GM18861 (cell line): ENCODE results near the gene MED31.
A peak's percentile ranks its signal among the peaks of the same experiment; 100 is the strongest.
"Not testable (repeated sequence)": the region's sequence is repeated elsewhere in the genome, so short reads cannot be mapped to it uniquely, and the experiment has no call there.

Experiments used
- ATAC-seq: cut with Tn5 transposase; IDR thresholded peaks from one replicate; pipeline ENCODE4 v1.9.1; 2021; ENCODE audit not compliant: unreplicated experiment

MED31 gene

DNA sequence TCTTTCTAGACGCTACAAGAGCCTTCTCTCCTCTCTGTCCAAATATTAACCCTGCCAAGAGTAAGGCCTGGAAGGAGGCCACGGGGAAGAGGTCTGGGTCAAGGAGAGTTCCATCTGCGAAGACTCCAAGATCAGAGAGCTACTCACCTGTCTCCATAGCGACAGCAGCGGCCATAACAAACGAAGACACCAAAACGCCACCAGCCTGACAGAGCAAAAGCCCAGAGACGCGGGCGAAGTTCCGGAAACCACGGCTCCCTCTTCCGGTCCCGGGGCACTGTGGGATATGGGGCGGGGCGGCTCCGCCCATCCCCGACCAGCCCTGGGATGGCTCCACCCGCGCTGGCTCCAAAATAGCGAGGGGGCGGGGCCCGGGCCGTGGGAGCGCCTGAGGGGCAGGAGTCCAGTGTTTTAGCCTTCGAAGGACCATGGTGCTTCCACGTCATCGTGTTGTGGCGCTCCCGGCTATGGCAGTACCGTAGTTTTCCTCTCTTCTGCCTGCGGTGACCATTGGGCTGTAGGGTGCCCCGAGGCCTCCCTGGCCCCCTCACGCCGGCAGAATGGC, at the start of gene MED31, which contains the start of gene C17orf100:
Gene MED31 (minus strand): TSS at position 252 of the 565 bp plus-strand sequence. CDS start 77 bp downstream, at position 175.
Gene C17orf100 (plus strand): TSS at position 409 of the 565 bp plus-strand sequence. CDS start 152 bp downstream, at position 561.
- peak; percentile 73 for ATAC-seq

DNA sequence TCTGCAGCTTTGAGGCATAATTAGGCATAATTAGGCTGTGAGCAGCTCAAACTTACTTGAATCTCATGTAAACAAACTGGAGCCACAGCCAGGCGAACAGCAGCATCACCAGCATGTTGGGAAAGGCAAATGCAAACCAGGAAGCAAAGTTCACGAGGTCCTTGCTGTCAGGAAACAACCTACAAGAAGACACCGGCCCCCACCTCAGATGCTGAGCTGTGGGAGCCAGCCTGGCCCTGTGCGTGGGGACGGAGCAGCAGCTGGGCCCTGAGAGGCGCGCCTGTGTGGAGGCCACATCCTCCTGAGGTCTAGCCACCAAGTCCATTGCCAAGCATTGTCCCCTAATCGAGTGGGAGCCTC, 49.5 kb upstream of the MED31 start:
- no peak for ATAC-seq

DNA sequence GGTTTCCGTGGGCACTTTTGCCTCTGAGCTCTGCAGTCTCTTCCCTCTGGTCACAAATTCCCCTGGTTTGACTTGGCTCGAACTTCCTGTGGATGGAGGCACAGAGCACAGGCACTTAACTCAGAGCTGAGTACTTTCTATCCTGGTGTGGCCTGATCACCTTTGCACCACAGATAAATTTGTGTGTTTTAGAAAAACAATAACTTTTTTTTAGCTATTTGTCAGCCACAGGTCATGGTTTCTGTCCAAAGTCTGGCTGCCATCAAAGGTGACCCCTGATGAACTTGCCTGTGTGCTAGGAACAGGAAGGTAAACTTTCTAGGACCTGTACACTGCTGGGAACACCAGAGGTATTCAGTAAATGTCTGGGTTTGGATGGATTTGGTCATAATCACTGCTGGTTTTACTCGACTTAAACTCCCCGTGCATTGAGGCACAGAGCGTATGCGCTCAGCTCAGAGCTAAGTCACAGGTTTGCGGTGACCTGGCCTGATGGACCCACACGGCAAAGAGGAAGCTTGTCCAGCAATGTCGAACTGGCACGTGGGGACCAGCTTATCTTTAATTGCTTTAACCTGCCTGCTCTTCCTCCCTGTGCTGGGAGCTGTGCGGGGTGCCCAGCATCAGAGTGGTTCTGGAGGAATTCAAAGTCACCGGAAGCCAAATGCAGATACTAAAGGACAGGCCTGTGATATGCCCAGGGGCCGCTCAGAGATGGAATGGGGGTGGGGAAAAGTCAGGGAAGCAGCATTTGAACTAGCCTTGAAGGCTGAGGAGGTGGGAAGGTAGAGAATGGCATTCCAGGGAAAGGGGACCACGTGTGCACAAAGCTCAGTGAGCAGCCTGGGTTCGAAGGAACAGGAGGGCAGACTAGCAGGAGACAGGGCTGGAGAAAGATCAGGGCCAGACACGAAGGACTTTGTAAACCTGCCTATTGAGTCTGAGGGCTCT, 48.9 kb upstream of the MED31 start:
- ATAC-seq, result no peak

DNA sequence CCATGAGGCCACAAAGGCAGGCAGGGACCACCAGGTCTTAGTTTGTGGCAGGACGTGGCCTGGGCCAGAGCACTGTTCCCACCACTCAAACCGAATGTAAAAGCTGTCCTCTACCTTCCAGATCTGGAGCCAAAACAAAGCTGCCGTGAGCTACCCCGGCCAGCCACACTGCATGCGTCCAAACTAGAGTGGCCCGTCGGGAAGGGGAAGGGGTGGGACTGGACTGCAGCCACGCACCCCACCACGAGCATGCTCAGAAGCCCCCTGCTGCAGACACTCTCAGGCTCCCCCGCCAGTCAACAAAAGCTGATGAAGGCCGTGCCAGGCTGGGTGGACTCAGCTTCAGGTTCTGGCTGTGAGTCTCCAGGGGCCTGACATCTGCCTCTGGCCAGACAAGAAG, 46.6 kb upstream of the MED31 start:
- ATAC-seq, result no peak

DNA sequence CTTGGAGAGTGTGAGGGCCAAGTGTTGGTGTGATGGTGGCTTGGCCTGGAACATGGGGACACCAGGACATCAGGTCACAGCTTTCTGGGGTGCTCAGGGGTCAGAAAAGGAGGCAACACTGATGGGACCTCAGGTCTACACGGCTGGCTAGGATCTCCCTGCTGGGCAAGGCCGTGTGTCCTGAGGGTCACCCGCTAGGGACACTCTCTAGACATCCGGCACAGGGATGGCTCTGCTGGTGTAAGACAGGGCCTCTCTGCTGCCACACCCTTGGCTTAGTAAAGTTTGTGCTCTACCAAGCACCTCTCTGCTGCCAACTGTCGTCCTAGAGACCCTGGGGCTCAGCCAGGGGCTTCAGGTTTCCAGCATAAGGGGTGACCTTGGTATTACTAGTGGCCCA, 45.5 kb upstream of the MED31 start:
- ATAC-seq, result no peak

DNA sequence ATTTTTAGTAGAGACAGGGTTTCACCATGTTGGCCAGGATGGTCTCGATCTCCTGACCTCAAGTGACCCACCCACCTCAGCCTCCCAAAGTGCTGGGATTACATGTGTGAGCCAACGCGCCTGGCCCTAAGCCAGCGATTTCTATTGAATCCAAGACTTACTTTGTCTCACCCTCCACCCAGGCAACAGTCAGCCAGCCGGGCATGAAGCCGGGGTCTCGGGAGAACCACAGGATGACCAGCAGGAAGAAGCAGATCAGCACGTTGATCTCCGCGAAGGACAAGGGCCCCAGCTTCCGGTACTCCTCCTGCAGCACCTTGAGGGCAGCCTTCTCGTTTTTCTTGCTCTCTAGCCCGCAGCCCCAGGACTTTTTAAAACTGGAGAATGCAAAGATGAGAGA, 44.2 kb upstream of the MED31 start:
- ATAC-seq, result no peak

DNA sequence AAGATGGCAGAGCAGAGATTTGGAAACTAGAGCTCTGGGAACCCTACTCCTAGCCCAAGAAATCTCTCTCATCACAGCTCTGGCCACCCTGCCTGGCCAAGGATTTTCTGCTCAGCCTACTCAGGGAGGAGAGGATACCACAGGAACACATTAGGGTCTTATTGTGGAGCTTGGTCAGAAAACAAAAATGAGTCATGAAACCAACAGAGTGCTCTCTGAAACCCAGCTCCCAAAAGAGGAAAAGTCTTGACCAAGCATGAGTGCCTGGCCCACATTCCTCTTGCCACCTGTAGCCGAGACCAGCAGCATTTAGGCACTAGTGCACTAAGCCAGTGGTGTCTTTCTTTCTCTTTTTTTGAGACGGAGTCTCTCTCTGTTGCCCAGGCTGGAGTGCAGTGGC, 43.6 kb upstream of the MED31 start:
- no peak for ATAC-seq

DNA sequence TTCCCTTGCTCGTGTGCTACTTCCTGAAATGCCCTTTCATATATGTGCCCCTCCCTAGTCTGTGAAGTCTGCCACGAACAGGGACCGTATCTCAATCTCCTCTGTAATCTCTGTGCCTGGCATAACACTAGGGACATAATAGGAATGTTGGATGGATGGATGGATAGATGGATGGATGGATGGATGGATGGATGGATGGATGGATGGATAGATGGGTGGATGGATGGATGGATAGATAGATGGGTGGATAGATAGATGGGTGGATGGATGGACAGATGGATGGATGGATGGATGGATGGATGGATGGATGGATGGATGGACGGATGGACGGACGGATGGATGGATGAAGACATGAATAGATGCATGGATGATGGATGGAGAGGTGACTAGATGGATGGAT, 40.6 kb upstream of the MED31 start:
- not testable (repeated sequence) for ATAC-seq

DNA sequence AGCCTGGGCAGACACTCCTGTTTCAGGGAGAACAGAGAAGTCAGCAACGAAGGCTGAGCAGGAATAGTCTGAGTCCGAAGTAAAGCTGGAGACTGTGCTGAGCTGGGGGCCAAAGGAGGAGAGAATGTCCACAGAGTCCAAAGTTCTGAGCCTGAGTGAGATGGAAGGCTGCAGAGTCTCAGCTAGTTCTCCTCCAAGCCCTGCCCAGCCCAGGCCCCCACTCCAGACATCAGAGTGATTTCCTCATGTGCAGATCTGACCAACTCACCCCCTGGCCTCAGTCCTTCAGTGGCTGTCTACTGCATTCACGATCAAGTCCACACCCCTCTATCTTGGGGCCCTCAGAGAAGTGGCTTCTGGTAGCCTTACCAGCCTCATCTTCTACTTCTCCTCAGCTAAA, 40.1 kb upstream of the MED31 start:
- ATAC-seq, result no peak

DNA sequence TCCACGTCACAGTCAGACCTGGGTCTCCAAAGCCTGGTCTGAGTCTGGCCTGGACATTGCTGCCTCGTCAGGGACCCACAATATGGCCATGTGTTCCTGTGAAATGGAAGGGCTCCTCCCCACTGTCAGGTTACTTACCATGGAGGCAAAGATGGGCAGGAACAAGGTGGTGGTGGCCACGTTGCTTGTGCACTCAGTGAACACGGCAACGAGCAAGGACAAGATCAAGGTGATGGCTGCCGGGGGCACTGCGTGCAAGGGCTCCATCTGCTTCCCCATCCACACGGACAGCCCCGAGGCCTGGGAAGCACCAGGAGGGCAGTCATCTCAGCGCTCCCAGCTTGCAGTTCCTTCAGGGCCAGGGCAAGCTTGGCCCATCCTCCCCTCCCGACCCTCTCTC, 39.2 kb upstream of the MED31 start:
- no peak for ATAC-seq

DNA sequence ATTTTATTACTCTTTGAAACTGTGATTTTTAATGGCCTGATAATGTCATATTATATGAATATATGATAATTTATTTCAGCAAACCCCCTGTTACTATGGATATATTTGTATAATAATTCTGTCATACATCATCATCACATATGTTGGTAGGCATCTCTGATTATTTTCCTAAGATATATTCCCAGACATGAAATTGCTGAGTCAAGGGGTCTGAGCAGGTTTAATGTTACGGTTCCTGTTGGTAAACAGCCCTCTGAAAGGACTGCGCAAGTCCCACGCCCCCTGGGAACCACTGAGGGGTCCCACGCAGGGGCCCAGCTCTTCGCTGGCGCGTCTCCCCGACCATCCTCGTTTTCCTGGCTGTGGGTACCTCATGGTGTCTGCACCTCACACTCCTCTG, 37.5 kb upstream of the MED31 start:
- no peak for ATAC-seq

DNA sequence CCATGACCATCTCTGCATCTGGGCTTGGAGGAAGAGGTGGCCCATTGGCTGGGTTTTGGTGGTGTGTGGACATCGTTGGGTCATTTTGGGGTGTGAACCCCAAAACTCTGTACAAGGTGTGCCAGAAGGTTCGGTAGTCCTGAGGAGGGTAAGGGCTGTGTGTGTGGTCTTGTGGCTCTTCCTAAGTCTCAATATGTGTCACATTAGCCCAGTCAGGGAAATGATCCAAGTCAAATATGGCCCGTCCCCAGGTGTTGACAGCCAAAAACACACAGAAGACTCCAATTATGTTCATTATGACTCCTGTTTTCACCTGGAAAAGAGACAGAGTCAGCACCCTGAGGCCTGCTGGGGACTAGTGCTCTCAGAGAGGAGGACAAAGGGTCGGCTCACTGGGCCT, 34.6 kb upstream of the MED31 start:
- ATAC-seq, result no peak

DNA sequence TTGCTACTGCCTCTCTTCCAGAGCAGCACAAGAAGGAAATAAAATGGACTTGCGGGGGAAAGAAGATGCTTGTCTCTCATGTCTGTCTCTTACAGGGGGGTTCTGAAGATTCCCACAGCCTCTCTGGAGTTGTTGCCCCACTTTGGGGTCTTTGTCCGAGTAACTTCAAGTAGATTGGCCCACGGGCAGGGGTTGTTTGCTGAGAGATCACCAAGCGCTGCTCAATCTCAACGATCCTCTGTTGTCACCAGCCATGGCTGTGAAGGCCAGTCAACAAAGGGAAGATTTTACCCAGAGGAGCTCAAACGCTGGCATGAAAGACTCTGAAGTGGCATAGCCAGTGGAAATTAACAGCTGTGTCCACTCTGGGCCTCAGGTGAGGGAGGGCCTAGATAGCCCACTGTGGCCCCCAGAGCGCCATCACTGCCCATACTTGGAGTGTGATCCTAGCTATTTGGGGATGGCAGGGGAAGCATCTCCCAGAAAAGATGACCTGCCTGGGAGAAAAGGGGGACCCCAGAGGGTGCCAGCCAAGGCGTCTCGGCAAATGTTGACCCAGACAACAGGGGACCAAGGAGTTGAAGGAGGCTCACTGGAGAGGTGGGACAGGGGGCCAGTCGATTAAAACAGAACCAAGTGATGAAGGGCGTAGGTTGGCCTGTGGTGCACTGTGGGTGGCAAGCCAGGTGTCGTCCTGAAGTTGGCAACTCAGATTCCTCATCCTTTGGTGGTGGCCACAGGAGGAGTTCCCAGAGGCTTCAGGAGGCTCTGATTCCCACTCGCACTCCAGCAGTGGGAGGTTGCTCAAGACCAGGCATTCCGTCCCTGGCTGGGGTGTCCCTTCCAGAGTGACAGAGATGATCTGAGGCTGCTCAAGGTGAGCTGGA, 33.7 kb upstream of the MED31 start:
- ATAC-seq, result no peak

DNA sequence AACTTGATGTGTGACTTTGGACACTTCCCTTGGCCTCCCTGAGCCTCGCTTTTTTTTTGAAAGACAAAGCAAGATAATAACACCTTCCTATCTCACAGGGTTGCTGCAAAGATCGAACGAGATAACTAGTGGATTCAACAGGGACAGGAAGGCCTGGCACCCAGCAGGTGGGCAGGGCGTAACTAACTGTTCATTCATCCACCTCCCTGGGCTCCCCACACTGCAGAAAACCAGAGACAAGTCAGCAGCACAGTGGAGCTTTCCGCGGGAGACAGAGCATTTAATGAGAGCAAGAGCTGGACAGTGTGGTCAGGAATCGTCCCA, 33.0 kb upstream of the MED31 start:
- ATAC-seq, result no peak

DNA sequence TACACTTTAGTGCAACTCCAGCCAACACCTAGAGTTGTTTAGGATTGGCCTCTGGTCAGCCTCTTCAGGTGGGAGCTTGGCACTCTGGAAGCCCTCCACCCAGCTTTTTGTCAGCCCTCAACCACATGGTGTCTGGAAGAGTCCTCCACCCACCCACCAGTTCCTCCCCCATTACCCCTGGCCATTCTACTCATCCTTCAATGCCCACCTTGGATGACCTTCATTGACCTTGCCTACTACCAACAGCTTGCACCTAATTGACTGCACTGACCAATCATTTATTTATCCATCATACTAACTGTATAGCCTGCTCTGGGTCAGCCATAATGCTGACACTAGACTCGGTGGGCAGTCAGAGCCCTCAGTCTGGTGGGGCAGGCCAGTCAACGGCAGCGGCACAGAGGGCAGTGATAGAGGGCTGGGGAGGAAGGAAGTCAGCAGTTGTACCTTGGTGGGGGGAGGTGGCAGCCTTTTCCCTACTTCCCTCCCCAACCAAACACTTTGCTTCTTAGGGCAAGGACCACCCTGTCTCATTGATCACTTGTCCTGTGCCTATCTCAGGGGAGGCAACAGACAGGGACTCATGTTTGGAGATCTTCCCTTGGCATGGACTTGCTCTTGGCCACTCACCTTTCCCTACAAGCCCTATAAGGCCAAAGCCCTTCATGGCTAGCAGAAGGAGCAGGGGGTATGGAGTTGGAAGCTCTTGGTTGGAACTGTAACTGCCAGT, 32.5 kb upstream of the MED31 start:
- ATAC-seq, result no peak

DNA sequence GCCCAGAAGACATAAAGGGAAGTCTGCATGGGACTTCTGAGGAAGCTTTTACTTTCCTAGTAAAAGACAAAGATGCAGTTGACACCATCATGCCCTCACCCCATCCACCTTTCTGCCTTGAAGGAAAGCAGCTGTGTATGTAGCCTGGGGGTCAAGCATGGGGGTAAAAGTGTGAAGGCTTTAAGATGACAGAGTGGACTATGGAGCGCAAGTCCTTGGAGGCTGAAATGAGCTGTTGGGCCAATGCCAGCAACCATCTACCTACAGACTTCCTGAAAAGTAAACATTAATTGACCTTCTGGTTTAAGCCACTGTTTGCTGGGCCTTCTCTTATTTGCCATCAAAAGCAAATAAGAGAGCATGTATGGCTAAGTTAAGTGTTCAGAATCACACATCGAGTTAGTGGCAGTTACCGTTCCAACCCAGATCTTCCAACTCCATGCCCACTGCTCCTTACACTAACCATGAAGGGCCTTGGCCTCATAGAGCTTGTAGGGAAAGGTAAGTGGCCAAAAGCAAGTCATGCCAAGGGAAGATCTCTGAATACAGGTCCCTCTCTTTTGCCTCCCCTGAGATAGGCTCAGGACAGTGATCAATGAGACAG, 31.8 kb upstream of the MED31 start:
- no peak for ATAC-seq

DNA sequence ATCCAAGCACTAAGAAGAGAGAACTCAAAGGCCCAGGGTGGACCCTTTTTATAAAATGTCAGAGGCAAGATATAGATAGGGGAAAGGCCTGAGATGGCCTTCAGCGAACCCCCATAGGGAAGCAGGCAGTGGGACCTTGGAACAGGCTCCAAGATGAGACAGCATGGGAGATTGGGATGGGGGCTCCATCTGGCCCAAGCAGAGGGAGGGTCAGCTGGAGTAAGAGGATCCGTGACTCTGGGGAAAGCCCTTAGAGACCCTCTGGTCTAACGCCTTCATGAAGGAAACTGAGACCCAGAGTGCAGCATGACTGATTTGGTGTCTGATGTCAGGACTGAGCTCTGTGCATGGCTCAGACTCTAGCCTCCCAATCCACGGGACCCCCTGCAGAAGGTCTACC, 30.9 kb upstream of the MED31 start:
- no peak for ATAC-seq

DNA sequence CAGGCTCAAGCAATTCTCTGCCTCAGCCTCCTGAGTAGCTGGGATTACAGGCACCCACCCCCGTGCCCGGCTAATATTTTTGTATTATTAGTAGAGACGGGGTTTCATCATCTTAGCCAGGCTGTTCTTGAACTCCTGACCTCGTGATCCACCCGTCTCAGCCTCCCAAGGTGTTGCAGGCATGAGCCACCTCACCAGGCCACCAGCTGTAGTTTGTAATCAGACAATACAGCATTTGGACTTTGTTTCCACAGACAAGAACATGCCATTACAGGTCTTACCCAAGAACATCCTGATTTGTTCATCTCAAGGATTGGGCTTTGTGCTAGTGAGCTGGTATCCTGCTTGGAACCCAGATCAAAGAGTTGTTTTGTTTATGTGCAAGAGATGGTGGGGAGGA, 30.3 kb upstream of the MED31 start:
- ATAC-seq, result no peak

DNA sequence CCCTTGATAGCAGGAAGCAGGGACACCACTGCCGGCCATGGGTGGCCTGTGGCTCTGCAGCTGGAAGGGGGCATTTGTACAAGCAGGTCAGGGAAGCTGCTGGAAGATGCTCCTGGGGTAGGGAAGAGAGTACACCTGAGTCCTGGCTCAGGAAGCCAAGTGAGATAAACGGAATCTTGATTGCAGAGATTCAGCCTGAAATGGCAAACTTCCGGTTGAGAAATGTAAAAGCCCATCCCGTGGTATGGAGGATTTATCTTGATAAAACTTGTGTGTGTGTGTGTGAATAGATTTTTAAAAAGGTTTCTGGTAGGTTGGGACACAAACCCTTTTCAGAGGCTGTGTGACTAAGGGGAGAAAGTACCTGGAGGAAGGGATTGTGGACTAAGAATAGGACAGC, 29.8 kb upstream of the MED31 start:
- no peak for ATAC-seq

DNA sequence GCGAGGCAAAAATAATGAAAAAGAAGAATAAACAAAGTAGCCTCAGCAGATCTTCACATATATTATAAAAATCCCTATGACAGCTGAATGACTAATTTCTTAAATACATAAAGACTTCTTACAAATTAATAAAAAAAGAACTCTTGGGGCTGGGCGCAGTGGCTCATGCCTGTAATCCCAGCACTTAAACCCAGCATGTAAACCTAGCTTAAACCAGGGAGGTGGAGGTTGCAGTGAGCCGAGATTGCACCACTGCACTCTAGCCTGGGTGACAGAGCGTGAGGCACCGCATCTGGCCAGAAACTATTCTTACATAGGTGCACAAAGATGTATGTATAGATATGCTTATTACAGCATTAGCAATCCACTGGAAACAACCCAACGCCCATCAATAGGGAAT, 27.8 kb upstream of the MED31 start:
- no peak for ATAC-seq

DNA sequence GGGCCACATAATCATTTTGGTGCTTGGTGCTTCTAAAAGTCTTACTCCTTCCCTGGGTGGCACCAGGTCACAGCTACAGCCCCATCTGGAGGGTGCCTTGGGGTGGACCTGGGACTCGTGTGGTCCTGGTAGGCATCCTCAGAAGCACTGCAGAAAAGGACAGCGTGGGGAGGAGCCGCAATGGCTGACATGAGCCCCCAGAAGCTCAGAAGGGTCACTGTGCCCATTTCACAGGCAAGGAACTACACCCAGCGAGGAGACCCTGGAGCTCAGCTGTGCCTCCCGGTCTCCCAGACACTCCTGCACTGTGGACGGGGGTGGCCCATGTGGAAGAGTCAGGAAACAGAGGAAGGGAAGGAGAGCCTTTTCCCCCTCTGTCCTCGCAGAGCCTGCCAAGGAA, 26.5 kb upstream of the MED31 start:
- ATAC-seq, result no peak
